K562 (cell line): Measurements from ENCODE around the gene NFKBIB. TPM values are rescaled to one million over a fixed set of nuclear protein-coding genes. Genes with fewer than 3 reads are reported as not detected.

Experiments
- TCF7L2 ChIP-seq: fragments of 150-350 bp; IDR thresholded peaks from 2 replicates; pipeline ENCODE4 v1.6.1; 2016; ENCODE audit warnings: low read depth, mild to moderate bottlenecking, low read length, moderate library complexity
- ZBTB26 ChIP-seq: fragments of 450-650 bp; formaldehyde crosslinking; IDR thresholded peaks from 2 replicates; pipeline ENCODE4 v1.4.0; 2022; ENCODE audit warnings: missing genetic modification characterization
- ZNF143 ChIP-seq: sonication (generic); formaldehyde crosslinking; IDR thresholded peaks from 2 replicates; pipeline ENCODE4 v1.9.0; 2022; ENCODE audit warnings: mild to moderate bottlenecking, missing genetic modification reagents
- ZNF324 ChIP-seq: fragments of 250-450 bp; sonication (Bioruptor Pico); IDR thresholded peaks from 2 replicates; pipeline ENCODE4 v1.4.0; 2020; ENCODE audit warnings: mild to moderate bottlenecking
- ZNF408 ChIP-seq: fragments of 250-450 bp; sonication (Bioruptor Pico); IDR thresholded peaks from 2 replicates; pipeline ENCODE4 v1.4.0; 2020; ENCODE audit warnings: low read depth, mild to moderate bottlenecking, moderate library complexity
- ZNF445 ChIP-seq: fragments of 250-450 bp; sonication (Bioruptor Pico); IDR thresholded peaks from 2 replicates; pipeline ENCODE4 v1.4.0; 2020; ENCODE audit warnings: low read depth, mild to moderate bottlenecking, moderate library complexity
- ZNF561 ChIP-seq: fragments of 450-650 bp; formaldehyde crosslinking; conservative IDR thresholded peaks from 2 replicates; pipeline ENCODE4 v1.4.0; 2020; ENCODE audit warnings: mild to moderate bottlenecking, moderate library complexity
- ZNF766 ChIP-seq: fragments of 200-800 bp; sonication (Bioruptor generic); conservative IDR thresholded peaks from 2 replicates; pipeline ENCODE4 v1.6.1; 2016; ENCODE audit warnings: missing genetic modification characterization, missing compliant biosample characterization
- polyA plus RNA-seq, 8 experiments: library from polyadenylated mRNA; depleted of rRNA in 4 of 8; stranded (reverse) in 5 of 8; unstranded in 3 of 8; fragments of >200 nt; fragmentation: Nextera tagmentation in 2 of 8; fragmentation: Illumina TruSeq in 1 of 8; extraction: Ambion mirVana in 2 of 8; extraction: Trizol in 1 of 8; gene quantifications; 2 replicates each; pipeline versions ENCODE4 v1.2.1 to v1.2.3, GENCODE V29; 2011 to 2014; ENCODE audit warnings: inconsistent platforms in 1 of 8, missing spikeins in 1 of 8
- total RNA-seq, 7 experiments: library from RNA; depleted of rRNA in 6 of 7; stranded (reverse); fragments of >200 nt in 6 of 7; fragmentation: Illumina TruSeq in 2 of 7; extraction: Trizol in 2 of 7; gene quantifications; 2 replicates each; pipeline versions ENCODE4 v1.2.1 to v1.2.3, GENCODE V29; 2011 to 2021; ENCODE audit warnings: low replicate concordance in 1 of 7
- TF ChIP-seq, protein P1 (sequence below), 2 experiments: IDR thresholded peaks; 2 replicates each; pipeline ENCODE4 v1.6.1; 2011; ENCODE audit warnings: borderline replicate concordance in 1 of 2, control low read depth in 1 of 2, low read depth in 1 of 2, low read length in 1 of 2, mild to moderate bottlenecking in 1 of 2, mixed read lengths in 1 of 2, moderate library complexity in 1 of 2; ENCODE audit not compliant: insufficient read depth in 1 of 2, insufficient read length in 1 of 2, poor library complexity in 1 of 2, severe bottlenecking in 1 of 2; ENCODE audit errors: extremely low read depth in 1 of 2

NFKBIB gene
- total and polyA plus RNA-seq, 9 of the 15 experiments (the other 6 are each of a cell fraction or from before 2014, with no cell fraction given): 1.5 to 44.9 (median 10.4) TPM

- TF ChIP-seq ZNF408 (CRISPR knock-in tag): no peak
- no peak for TF ChIP-seq ZNF445 (CRISPR knock-in tag)
- no peak for TF ChIP-seq ZNF324
- no peak for TF ChIP-seq ZNF561
- TF ChIP-seq, protein P1, sequence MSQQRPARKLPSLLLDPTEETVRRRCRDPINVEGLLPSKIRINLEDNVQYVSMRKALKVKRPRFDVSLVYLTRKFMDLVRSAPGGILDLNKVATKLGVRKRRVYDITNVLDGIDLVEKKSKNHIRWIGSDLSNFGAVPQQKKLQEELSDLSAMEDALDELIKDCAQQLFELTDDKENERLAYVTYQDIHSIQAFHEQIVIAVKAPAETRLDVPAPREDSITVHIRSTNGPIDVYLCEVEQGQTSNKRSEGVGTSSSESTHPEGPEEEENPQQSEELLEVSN (IDR thresholded peaks at IDR 0.05; ENCODE audit: borderline replicate concordance in 1 of 2, extremely low read depth in 1 of 2, insufficient read depth in 1 of 2, insufficient read length in 1 of 2, low read depth in 1 of 2, low read length in 1 of 2, poor library complexity in 1 of 2, severe bottlenecking in 1 of 2): peak in 1 of 2 experiments; percentile 59
- TF ChIP-seq ZBTB26 (CRISPR knock-in tag): 0 out of 2 replicates have a peak, but pooled peaks have one; percentile 36
- TF ChIP-seq TCF7L2: no peak
- TF ChIP-seq ZNF143 (CRISPR knock-in tag): no peak; the same call in 1 of the 2 replicates
- 0 out of 2 replicates have a peak, but pooled peaks have one; percentile 42 for TF ChIP-seq ZNF766 (CRISPR knock-in tag)
Measured at GRCh38 chr19:38850976-38851621, 48.7 kb upstream of the NFKBIB start (continued).
